Activated T-cell treated with anti-CD3 and anti-CD28 coated beads, Interleukin-2, amount 50 U/mL, for 72 hours (primary cell): ENCODE results near the gene ABCC4. TPM values are rescaled to one million over a fixed set of nuclear protein-coding genes. Genes with fewer than 3 reads are reported as not detected.
A peak's percentile ranks its signal among the peaks of the same experiment; 100 is the strongest.

Experiments
- ATAC-seq, 2 donors: fragments of 150-1000 bp; cut with Tn5 transposase; replicated peaks in 1 of 2; 2 replicates each; pipeline ENCODE4 v1.10.0; 2021; ENCODE audit warnings: moderate library complexity in 2 of 2, mild to moderate bottlenecking in 1 of 2
- DNase-seq, 2 donors: peaks; one replicate each; pipeline ENCODE4 v3.0.0; 2021 to 2022; ENCODE audit warnings: mixed read lengths in 1 of 2
- H3K27ac Mint-ChIP-seq: one replicate; pipeline ENCODE4 v1.8.0; 2022; ENCODE audit warnings: mild to moderate bottlenecking, moderate library complexity, mixed read lengths
- H3K27me3 Mint-ChIP-seq: one replicate; pipeline ENCODE4 v1.8.0; 2022; ENCODE audit warnings: low read depth, mixed read lengths
- H3K36me3 Mint-ChIP-seq, 2 donors: one replicate each; pipeline ENCODE4 v1.8.0; 2022; ENCODE audit warnings: mixed read lengths in 2 of 2, mild to moderate bottlenecking in 1 of 2; ENCODE audit not compliant: insufficient read depth in 2 of 2
- H3K4me1 Mint-ChIP-seq: one replicate; pipeline ENCODE4 v1.8.0; 2022; ENCODE audit warnings: low read depth, mixed read lengths
- H3K4me3 Mint-ChIP-seq, 2 donors: one replicate each; pipeline ENCODE4 v1.8.0; 2022; ENCODE audit warnings: mild to moderate bottlenecking in 2 of 2, mixed read lengths in 2 of 2, moderate library complexity in 2 of 2
- H3K9me3 Mint-ChIP-seq, 2 donors: one replicate each; pipeline ENCODE4 v1.8.0; 2022; ENCODE audit warnings: mixed read lengths in 2 of 2
- total RNA-seq, 2 donors: library from RNA; stranded (reverse); gene quantifications; one replicate each; pipeline ENCODE4 v1.2.3, GENCODE V29; 2022

Gene ABCC4
- total RNA-seq, 2 donors from 2014 or later: 8.6 to 10.0 TPM

GRCh38 chr13:95164830-95165229 lies 136.4 kb downstream of the ABCC4 start:
- Mint-ChIP-seq H3K4me3 (no peak overlapping the region), H3K36me3 (peaks cover 2 to 12% of the 10 kb centered on the region in 2 donors), H3K27ac (no peak overlapping the region)

GRCh38 chr13:95160112-95160906 lies 140.9 kb downstream of the ABCC4 start:
- H3K27ac Mint-ChIP-seq: no peak overlapping the region
- H3K4me3 Mint-ChIP-seq: no peak overlapping the region
- no peaks in the 10 kb centered on the region for H3K27me3 Mint-ChIP-seq
- no peak for DNase-seq
- no peak for ATAC-seq
- no peaks in the 10 kb centered on the region for H3K4me1 Mint-ChIP-seq
- H3K36me3 Mint-ChIP-seq: peaks cover 2 to 9% of the 10 kb centered on the region in 2 donors
- H3K9me3 Mint-ChIP-seq: no peaks in the 10 kb centered on the region

More at GRCh38 chr13:95164830-95165229, 136.4 kb downstream of the ABCC4 start:
- H3K9me3 Mint-ChIP-seq: no peaks in the 10 kb centered on the region
- no peak for ATAC-seq
- no peaks in the 10 kb centered on the region for H3K27me3 Mint-ChIP-seq
- DNase-seq: no peak
- no peaks in the 10 kb centered on the region for H3K4me1 Mint-ChIP-seq

GRCh38 chr13:95159458-95159857 lies 141.8 kb downstream of the ABCC4 start:
- Mint-ChIP-seq H3K4me1 (no peaks in the 10 kb centered on the region), H3K36me3 (peaks cover 2 to 6% of the 10 kb centered on the region in 2 donors), H3K27me3 (no peaks in the 10 kb centered on the region), H3K27ac (no peak overlapping the region), H3K9me3 (no peaks in the 10 kb centered on the region), H3K4me3 (no peak overlapping the region)
- ATAC-seq (no peak), DNase-seq (no peak)

GRCh38 chr13:95156208-95156607 lies 145.0 kb downstream of the ABCC4 start:
- ATAC-seq: no peak
- Mint-ChIP-seq H3K4me1 (peaks cover 6% of the 10 kb centered on the region), H3K27ac (peak overlapping the region; percentile 48), H3K4me3 (no peak overlapping the region), H3K9me3 (no peaks in the 10 kb centered on the region), H3K36me3 (peaks cover 2 to 6% of the 10 kb centered on the region in 2 donors), H3K27me3 (no peaks in the 10 kb centered on the region)
- no peak for DNase-seq

GRCh38 chr13:95155504-95155903 lies 145.7 kb downstream of the ABCC4 start:
- ATAC-seq (no peak), DNase-seq (no peak)
- no peak overlapping the region for H3K27ac Mint-ChIP-seq
- H3K9me3 Mint-ChIP-seq: no peaks in the 10 kb centered on the region
- no peaks in the 10 kb centered on the region for H3K27me3 Mint-ChIP-seq
- peaks cover 13% of the 10 kb centered on the region for H3K4me1 Mint-ChIP-seq
- peaks cover 2 to 6% of the 10 kb centered on the region in 2 donors for H3K36me3 Mint-ChIP-seq
- H3K4me3 Mint-ChIP-seq: no peak overlapping the region

- no peaks in the 10 kb centered on the region for H3K9me3 Mint-ChIP-seq
- no peak overlapping the region for H3K4me3 Mint-ChIP-seq
- ATAC-seq (no peak), DNase-seq (no peak)
- H3K36me3 Mint-ChIP-seq: peaks cover 0 to 4% of the 10 kb centered on the region in 2 donors
- peaks cover 14% of the 10 kb centered on the region for H3K4me1 Mint-ChIP-seq
- no peak overlapping the region for H3K27ac Mint-ChIP-seq
- no peaks in the 10 kb centered on the region for H3K27me3 Mint-ChIP-seq
Measured at GRCh38 chr13:95155093-95155492, 146.2 kb downstream of the ABCC4 start.

GRCh38 chr13:95154413-95154886 lies 146.8 kb downstream of the ABCC4 start:
- DNase-seq: no peak
- H3K4me3 Mint-ChIP-seq: no peak overlapping the region
- H3K36me3 Mint-ChIP-seq: peaks cover 0 to 3% of the 10 kb centered on the region in 2 donors
- ATAC-seq: no peak
- no peak overlapping the region for H3K27ac Mint-ChIP-seq
- H3K27me3 Mint-ChIP-seq: no peaks in the 10 kb centered on the region
- no peaks in the 10 kb centered on the region for H3K9me3 Mint-ChIP-seq
- peaks cover 14% of the 10 kb centered on the region for H3K4me1 Mint-ChIP-seq

- H3K27me3 Mint-ChIP-seq: no peaks in the 10 kb centered on the region
- peaks cover 0 to 3% of the 10 kb centered on the region in 2 donors for H3K36me3 Mint-ChIP-seq
- no peaks in the 10 kb centered on the region for H3K9me3 Mint-ChIP-seq
- ATAC-seq: no peak
- no peak overlapping the region for H3K27ac Mint-ChIP-seq
- peaks cover 14% of the 10 kb centered on the region for H3K4me1 Mint-ChIP-seq
- H3K4me3 Mint-ChIP-seq: no peak overlapping the region
- no peak for DNase-seq
Measured at GRCh38 chr13:95153647-95154412, 147.4 kb downstream of the ABCC4 start.

- H3K36me3 Mint-ChIP-seq: peaks cover 0 to 3% of the 10 kb centered on the region in 2 donors
- DNase-seq (no peak), ATAC-seq (no peak)
- no peaks in the 10 kb centered on the region for H3K27me3 Mint-ChIP-seq
- no peak overlapping the region for H3K27ac Mint-ChIP-seq
- no peaks in the 10 kb centered on the region for H3K9me3 Mint-ChIP-seq
- peaks cover 14% of the 10 kb centered on the region for H3K4me1 Mint-ChIP-seq
- no peak overlapping the region for H3K4me3 Mint-ChIP-seq
Measured at GRCh38 chr13:95151942-95152587, 149.2 kb downstream of the ABCC4 start.

GRCh38 chr13:95150555-95150954 lies 150.7 kb downstream of the ABCC4 start:
- H3K4me1 Mint-ChIP-seq: peaks cover 14% of the 10 kb centered on the region
- no peaks in the 10 kb centered on the region for H3K9me3 Mint-ChIP-seq
- no peaks in the 10 kb centered on the region for H3K36me3 Mint-ChIP-seq
- no peak overlapping the region for H3K4me3 Mint-ChIP-seq
- DNase-seq: no peak
- no peaks in the 10 kb centered on the region for H3K27me3 Mint-ChIP-seq
- ATAC-seq: peak; percentile 52 to 65
- peak overlapping the region; percentile 46 for H3K27ac Mint-ChIP-seq

GRCh38 chr13:95146486-95146885 lies 154.8 kb downstream of the ABCC4 start:
- Mint-ChIP-seq H3K9me3 (peaks cover 0 to 3% of the 10 kb centered on the region in 2 donors), H3K4me1 (peaks cover 16% of the 10 kb centered on the region), H3K27me3 (no peaks in the 10 kb centered on the region), H3K4me3 (no peak overlapping the region), H3K36me3 (peaks cover 4 to 8% of the 10 kb centered on the region in 2 donors), H3K27ac (no peak overlapping the region)
- no peak for ATAC-seq
- no peak for DNase-seq

GRCh38 chr13:95145587-95145986 lies 155.7 kb downstream of the ABCC4 start:
- H3K36me3 Mint-ChIP-seq: peaks cover 6 to 10% of the 10 kb centered on the region in 2 donors
- no peak overlapping the region for H3K27ac Mint-ChIP-seq
- no peaks in the 10 kb centered on the region for H3K27me3 Mint-ChIP-seq
- ATAC-seq: no peak
- H3K9me3 Mint-ChIP-seq: peaks cover 0 to 3% of the 10 kb centered on the region in 2 donors
- DNase-seq: no peak
- H3K4me1 Mint-ChIP-seq: peaks cover 9% of the 10 kb centered on the region
- H3K4me3 Mint-ChIP-seq: no peak overlapping the region

- Mint-ChIP-seq H3K4me1 (peaks cover 7% of the 10 kb centered on the region), H3K9me3 (peaks cover 0 to 3% of the 10 kb centered on the region in 2 donors), H3K36me3 (peaks cover 9 to 16% of the 10 kb centered on the region in 2 donors), H3K27me3 (no peaks in the 10 kb centered on the region), H3K4me3 (no peak overlapping the region), H3K27ac (no peak overlapping the region)
- ATAC-seq (no peak), DNase-seq (no peak)
Measured at GRCh38 chr13:95140502-95140901, 160.7 kb downstream of the ABCC4 start.
